HEK293T (cell line): ENCODE results near the gene SGIP1.

Experiments used
- ARNT ChIP-seq: fragments of 450-650 bp; IDR thresholded peaks from 2 replicates; pipeline ENCODE4 v1.6.1; 2017; ENCODE audit warnings: mild to moderate bottlenecking
- BHLHE40 ChIP-seq: fragments of 450-650 bp; IDR thresholded peaks from 2 replicates; pipeline ENCODE4 v1.6.1; 2016; ENCODE audit warnings: mild to moderate bottlenecking, moderate library complexity, borderline replicate concordance
- CTBP1 ChIP-seq: fragments of 450-650 bp; IDR thresholded peaks from 2 replicates; pipeline ENCODE4 v1.6.1; 2016; ENCODE audit warnings: borderline replicate concordance
- ELF4 ChIP-seq: fragments of 450-650 bp; IDR thresholded peaks from 2 replicates; pipeline ENCODE4 v1.6.1; 2017; ENCODE audit warnings: antibody characterized with exemption
- FOXK2 ChIP-seq: fragments of 450-650 bp; IDR thresholded peaks from 2 replicates; pipeline ENCODE4 v1.6.1; 2016; ENCODE audit warnings: mild to moderate bottlenecking
- FOXM1 ChIP-seq: fragments of 450-650 bp; IDR thresholded peaks from 2 replicates; pipeline ENCODE4 v1.6.1; 2017; ENCODE audit warnings: mild to moderate bottlenecking, borderline replicate concordance
- HDGF ChIP-seq: fragments of 450-650 bp; IDR thresholded peaks from 2 replicates; pipeline ENCODE4 v1.6.1; 2017; ENCODE audit warnings: antibody characterized with exemption, borderline replicate concordance
- L3MBTL2 ChIP-seq: fragments of 450-650 bp; conservative IDR thresholded peaks from 2 replicates; pipeline ENCODE4 v1.6.1; 2016; ENCODE audit warnings: mild to moderate bottlenecking
- LEF1 ChIP-seq: fragments of 450-650 bp; IDR thresholded peaks from 2 replicates; pipeline ENCODE4 v1.6.1; 2017; ENCODE audit warnings: mild to moderate bottlenecking, borderline replicate concordance
- NFRKB ChIP-seq: fragments of 450-650 bp; IDR thresholded peaks from 2 replicates; pipeline ENCODE4 v1.6.1; 2016; ENCODE audit warnings: mild to moderate bottlenecking, moderate library complexity
- SP1 ChIP-seq: fragments of 450-650 bp; IDR thresholded peaks from 2 replicates; pipeline ENCODE4 v1.6.1; 2017
- SUZ12 ChIP-seq: fragments of 450-650 bp; IDR thresholded peaks from 2 replicates; pipeline ENCODE4 v1.6.1; 2016; ENCODE audit warnings: mild to moderate bottlenecking
- TARDBP ChIP-seq: fragments of 450-650 bp; IDR thresholded peaks from 2 replicates; pipeline ENCODE4 v1.6.1; 2016
- ZNF384 ChIP-seq: fragments of 450-650 bp; IDR thresholded peaks from 2 replicates; pipeline ENCODE4 v1.6.1; 2016

DNA sequence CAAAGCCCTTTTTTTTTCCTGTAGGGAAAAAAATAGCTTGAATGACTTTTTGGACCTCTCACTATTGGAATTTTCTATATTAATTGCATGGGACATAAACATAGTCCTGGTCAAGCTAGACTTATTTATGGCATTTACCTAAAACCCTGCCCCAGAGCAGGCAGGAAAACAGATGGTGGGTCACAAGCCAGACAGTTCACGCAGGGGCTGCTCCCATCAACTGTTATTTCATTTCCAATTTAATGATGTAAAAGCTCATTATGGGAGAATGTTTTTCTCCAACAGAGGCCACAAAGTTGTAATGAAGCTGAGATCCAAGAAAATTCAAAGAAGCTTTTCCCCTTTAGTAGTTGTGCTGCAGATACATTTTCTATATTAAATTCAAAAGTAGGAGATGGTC, 99.2 kb downstream of the SGIP1 start:
- no peak for TF ChIP-seq ARNT
- no peak for TF ChIP-seq FOXM1
- no peak for TF ChIP-seq BHLHE40
- TF ChIP-seq LEF1 = no peak
- no peak for TF ChIP-seq ELF4
- TF ChIP-seq ZNF384 = no peak
- TF ChIP-seq SP1 = no peak
- TF ChIP-seq HDGF = no peak
- no peak for TF ChIP-seq FOXK2
- no peak for TF ChIP-seq SUZ12
- no peak for TF ChIP-seq CTBP1
- no peak for TF ChIP-seq NFRKB
- no peak for TF ChIP-seq L3MBTL2
- TF ChIP-seq TARDBP = no peak
